ENCODE measurements around the gene KCNH4. TPM values are rescaled to one million over a fixed set of nuclear protein-coding genes. Genes with fewer than 3 reads are reported as not detected.

Gene KCNH4
- total and polyA plus RNA-seq, 9 of the 15 experiments (the other 6 are each of a cell fraction or from before 2014, with no cell fraction given): 0.10 to 1.8 (median 0.50) TPM

DNA sequence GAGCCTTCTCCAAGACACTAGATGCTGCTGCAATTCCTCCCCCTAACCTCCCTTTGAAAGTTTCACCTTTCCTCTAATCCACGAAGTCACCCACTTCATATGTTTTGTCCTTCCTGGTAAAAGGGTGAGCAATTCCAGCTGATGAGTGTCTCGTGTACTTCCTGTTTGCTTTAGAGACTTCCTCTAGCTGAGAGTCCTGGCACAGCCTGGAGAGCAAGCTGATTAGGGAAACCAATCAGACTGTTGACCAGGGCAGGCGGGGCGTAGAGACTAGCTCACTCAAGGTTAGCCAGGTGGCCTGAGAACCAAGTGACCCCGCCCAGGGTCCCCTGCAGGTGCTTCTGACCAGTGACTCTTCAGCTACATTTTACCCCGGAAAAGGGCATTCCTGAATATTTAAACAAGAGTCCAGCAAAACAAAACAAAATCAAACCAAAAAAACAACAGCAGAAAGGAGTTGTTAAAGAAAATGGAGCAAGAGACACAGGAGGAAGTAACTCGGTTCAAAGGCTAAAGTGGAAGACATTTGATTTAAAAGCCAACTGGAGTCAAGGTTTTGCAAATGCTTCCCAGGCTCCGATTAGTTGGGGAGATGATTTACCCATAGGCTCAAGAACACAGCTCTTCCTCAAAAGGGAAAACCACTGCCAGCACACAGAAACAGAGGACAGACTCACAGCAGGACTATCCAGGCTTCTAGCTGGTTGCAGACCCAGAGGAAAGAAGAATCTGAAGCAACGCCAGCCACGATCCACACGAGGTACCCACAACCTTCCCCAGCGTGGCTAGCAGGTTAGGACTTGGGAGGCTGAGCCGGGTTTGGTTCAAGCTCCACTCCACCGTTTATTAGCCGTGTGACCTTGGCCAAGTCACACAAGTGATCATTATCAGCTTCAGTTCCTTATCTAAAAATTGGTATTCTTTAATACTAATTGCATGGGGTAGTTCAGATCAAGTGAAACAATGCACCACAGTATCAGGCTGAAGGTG lies 45.0 kb downstream of the KCNH4 start (continued):
- no peak for TF ChIP-seq CREM (IDR thresholded peaks at IDR 0.05; ENCODE audit: low read depth)
- TF ChIP-seq ZKSCAN8 (CRISPR knock-in tag; IDR thresholded peaks at IDR 0.05): no peak
- no peak for TF ChIP-seq DPF2 (IDR thresholded peaks at IDR 0.05)
- TF ChIP-seq, protein P1, sequence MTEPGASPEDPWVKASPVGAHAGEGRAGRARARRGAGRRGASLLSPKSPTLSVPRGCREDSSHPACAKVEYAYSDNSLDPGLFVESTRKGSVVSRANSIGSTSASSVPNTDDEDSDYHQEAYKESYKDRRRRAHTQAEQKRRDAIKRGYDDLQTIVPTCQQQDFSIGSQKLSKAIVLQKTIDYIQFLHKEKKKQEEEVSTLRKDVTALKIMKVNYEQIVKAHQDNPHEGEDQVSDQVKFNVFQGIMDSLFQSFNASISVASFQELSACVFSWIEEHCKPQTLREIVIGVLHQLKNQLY (CRISPR knock-in tag; conservative IDR thresholded peaks at IDR 0.05): no peak
- no peak for TF ChIP-seq JUND (IDR thresholded peaks at IDR 0.05; ENCODE audit: borderline replicate concordance, low read depth, low read length)
- peak; percentile 29; the same call in 1 of the 3 replicates for TF ChIP-seq JUND (tag; IDR thresholded peaks at IDR 0.05; ENCODE audit: borderline replicate concordance, low read depth, low read length)
- TF ChIP-seq FOXK2 (conservative IDR thresholded peaks at IDR 0.05 in 1 of 2, IDR thresholded peaks at IDR 0.05 in 1 of 2; ENCODE audit: low read depth in 2 of 2): 0 out of 4 replicates have a peak, but pooled peaks of 1 of the 2 experiments have one; percentile 12
- no peak for TF ChIP-seq FOXK1 (CRISPR knock-in tag; IDR thresholded peaks at IDR 0.05; ENCODE audit: borderline replicate concordance)
- TF ChIP-seq ZFPM2 (CRISPR knock-in tag; IDR thresholded peaks at IDR 0.05): no peak
- no peak for TF ChIP-seq ZNF263 (CRISPR knock-in tag; IDR thresholded peaks at IDR 0.05; ENCODE audit: borderline replicate concordance)
- no peak for TF ChIP-seq MCM2 (IDR thresholded peaks at IDR 0.05; ENCODE audit: low read depth)
- TF ChIP-seq, protein P2, sequence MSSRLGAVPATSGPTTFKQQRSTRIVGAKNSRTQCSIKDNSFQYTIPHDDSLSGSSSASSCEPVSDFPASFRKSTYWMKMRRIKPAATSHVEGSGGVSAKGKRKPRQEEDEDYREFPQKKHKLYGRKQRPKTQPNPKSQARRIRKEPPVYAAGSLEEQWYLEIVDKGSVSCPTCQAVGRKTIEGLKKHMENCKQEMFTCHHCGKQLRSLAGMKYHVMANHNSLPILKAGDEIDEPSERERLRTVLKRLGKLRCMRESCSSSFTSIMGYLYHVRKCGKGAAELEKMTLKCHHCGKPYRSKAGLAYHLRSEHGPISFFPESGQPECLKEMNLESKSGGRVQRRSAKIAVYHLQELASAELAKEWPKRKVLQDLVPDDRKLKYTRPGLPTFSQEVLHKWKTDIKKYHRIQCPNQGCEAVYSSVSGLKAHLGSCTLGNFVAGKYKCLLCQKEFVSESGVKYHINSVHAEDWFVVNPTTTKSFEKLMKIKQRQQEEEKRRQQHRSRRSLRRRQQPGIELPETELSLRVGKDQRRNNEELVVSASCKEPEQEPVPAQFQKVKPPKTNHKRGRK (tag; IDR thresholded peaks at IDR 0.05): no peak
- no peak for TF ChIP-seq NFATC3 (IDR thresholded peaks at IDR 0.05)
- TF ChIP-seq, protein P3, sequence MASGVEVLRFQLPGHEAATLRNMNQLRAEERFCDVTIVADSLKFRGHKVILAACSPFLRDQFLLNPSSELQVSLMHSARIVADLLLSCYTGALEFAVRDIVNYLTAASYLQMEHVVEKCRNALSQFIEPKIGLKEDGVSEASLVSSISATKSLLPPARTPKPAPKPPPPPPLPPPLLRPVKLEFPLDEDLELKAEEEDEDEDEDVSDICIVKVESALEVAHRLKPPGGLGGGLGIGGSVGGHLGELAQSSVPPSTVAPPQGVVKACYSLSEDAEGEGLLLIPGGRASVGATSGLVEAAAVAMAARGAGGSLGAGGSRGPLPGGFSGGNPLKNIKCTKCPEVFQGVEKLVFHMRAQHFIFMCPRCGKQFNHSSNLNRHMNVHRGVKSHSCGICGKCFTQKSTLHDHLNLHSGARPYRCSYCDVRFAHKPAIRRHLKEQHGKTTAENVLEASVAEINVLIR (CRISPR knock-in tag; IDR thresholded peaks at IDR 0.05): no peak
- TF ChIP-seq, protein P4, sequence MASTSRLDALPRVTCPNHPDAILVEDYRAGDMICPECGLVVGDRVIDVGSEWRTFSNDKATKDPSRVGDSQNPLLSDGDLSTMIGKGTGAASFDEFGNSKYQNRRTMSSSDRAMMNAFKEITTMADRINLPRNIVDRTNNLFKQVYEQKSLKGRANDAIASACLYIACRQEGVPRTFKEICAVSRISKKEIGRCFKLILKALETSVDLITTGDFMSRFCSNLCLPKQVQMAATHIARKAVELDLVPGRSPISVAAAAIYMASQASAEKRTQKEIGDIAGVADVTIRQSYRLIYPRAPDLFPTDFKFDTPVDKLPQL (IDR thresholded peaks at IDR 0.05; ENCODE audit: extremely low read depth, insufficient read length): no peak
- no peak for TF ChIP-seq ZNF695 (CRISPR knock-in tag; IDR thresholded peaks at IDR 0.05)
- TF ChIP-seq, protein P5, sequence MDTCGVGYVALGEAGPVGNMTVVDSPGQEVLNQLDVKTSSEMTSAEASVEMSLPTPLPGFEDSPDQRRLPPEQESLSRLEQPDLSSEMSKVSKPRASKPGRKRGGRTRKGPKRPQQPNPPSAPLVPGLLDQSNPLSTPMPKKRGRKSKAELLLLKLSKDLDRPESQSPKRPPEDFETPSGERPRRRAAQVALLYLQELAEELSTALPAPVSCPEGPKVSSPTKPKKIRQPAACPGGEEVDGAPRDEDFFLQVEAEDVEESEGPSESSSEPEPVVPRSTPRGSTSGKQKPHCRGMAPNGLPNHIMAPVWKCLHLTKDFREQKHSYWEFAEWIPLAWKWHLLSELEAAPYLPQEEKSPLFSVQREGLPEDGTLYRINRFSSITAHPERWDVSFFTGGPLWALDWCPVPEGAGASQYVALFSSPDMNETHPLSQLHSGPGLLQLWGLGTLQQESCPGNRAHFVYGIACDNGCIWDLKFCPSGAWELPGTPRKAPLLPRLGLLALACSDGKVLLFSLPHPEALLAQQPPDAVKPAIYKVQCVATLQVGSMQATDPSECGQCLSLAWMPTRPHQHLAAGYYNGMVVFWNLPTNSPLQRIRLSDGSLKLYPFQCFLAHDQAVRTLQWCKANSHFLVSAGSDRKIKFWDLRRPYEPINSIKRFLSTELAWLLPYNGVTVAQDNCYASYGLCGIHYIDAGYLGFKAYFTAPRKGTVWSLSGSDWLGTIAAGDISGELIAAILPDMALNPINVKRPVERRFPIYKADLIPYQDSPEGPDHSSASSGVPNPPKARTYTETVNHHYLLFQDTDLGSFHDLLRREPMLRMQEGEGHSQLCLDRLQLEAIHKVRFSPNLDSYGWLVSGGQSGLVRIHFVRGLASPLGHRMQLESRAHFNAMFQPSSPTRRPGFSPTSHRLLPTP (IDR thresholded peaks at IDR 0.05; ENCODE audit: borderline replicate concordance, extremely low read depth, insufficient read length): no peak
- TF ChIP-seq, protein P6, sequence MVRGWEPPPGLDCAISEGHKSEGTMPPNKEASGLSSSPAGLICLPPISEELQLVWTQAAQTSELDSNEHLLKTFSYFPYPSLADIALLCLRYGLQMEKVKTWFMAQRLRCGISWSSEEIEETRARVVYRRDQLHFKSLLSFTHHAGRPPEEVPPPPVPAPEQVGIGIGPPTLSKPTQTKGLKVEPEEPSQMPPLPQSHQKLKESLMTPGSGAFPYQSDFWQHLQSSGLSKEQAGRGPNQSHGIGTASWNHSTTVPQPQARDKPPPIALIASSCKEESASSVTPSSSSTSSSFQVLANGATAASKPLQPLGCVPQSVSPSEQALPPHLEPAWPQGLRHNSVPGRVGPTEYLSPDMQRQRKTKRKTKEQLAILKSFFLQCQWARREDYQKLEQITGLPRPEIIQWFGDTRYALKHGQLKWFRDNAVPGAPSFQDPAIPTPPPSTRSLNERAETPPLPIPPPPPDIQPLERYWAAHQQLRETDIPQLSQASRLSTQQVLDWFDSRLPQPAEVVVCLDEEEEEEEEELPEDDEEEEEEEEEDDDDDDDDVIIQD (CRISPR knock-in tag; IDR thresholded peaks at IDR 0.05): no peak

Data from K562 (cell line).